ENCODE results near the gene WDR43.

Gene WDR43

DNA sequence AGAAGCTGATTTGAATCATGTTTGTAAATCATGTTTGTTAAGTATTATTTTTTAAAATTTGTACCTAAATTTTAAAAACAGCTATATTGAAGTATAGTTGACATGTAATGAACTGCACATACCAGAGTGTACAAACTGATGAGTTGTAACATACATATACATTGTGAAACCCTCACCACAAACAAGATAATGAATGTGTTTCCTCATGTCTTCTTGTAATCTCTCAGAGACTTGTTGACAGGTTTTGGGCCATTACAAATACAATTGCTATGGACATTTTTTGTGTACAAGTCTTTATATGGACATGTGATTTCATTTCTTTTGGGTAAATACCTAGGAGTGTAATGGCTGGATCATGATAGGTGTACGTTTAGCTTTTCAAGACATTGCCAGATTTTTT, 21.5 kb downstream of the WDR43 start:
- no peak for DNase-seq

DNA sequence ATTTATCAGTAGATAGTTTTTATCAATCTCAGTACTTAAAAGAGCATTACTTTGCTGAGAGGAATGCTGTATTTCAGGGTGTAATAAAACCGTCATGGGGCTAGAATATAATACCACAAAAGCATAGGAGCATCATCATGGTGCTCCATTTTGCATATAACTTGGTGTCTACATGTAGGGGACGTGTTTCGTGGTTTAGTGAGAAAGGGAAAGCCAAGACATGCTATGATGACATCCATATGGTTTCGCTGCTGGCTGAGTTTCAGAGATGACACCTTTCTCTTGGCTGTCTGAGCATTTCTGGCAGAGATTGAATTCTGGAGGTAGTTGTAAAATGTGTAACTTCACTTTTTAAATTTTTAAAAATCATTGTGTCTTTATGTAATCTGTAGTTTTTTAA, 32.4 kb downstream of the WDR43 start:
- no peak for DNase-seq

DNA sequence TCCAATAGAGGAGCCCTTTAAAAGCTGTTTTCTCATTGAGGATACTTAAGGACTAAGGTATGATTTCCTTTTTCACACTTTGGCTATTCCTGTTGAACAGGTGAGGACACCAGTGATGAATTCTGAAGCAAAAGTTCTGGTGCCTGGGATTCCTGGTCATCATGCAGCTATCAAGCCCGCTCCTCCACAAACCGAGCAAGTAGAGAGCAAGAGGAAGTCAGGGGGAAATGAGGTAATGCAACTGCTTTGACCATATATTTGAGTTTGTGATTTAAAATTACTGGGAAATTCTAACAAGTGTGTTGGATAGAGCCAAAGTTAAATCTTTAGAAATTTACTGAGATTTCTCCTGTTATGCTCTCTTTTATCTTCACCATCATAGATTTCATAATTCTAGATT, 33.0 kb downstream of the WDR43 start:
- no peak for DNase-seq

DNA sequence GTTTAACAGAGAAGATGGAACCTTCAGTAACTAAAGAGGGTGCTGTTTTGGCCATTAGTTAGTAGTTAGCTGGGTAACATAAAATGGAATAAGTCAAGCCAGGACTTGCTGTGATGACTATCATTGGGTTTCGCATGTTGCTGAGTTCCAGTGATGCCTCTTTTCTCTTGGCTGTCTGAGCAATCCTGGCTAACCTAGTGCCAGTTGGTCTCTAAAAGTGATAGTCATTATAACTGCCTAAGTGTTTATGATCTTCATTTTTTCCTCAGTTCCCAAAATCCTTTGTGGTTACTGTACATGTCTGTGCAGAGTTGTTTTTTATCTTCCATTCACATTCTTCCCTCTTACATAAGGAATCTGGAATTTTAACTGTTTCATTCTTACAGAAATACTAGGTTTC, 33.4 kb downstream of the WDR43 start:
- DNase-seq: no peak

DNA sequence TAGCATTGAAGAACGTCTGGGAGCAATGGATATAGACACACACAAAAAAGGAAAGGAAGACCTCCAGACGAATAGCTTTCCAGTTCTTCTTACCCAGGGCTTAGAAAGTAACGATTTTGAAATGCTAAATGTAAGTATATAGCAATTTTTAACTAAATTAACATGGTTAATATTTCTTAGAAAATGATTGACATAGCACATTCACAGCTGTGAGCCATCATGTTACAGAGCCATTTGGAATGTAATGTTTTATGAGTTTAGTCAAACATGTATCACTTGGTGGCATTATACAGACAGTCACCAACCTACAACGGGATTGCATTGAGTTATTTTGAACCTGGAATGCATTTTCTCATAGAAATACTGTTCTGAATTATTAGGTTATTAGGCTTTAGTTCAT, 35.1 kb downstream of the WDR43 start:
- no peak for DNase-seq

DNA sequence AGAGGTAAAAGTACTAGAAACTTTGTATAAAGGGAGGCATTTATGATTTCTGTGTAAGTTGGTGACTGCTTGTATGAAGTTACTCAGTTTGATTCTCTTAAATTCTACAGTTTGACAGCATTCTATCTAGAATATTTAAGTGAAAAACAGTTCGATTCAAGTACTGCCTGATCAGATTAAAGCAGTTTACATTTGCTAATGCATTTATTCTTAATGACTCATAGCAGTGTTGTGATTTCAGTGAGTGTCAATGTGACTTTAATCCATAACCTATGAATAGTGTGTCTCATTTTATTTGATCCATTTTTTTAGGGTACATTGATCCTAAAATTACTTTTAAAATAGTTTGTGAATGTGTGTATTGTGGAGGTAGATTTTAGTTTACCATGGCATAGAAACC, 35.7 kb downstream of the WDR43 start:
- DNase-seq: no peak

DNA sequence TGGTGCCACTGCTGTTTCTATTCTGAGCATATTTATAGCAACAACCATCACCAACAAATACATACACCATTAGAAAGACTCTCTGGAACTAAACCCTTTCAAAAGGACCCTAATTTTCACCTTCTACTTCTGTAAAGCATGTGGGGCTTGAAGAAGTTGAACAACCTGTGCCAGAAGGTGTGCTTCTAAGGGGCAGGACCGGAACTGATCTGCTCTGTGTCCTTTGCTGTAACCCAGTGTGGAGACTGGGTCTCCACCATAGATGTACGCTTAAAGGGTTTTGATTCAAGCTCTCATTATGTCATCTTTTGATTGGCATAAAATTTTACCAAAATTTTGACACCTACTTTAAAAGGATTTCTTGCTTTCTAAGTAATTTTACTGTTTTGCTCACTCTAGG, 40.3 kb downstream of the WDR43 start:
- no peak for DNase-seq

DNA sequence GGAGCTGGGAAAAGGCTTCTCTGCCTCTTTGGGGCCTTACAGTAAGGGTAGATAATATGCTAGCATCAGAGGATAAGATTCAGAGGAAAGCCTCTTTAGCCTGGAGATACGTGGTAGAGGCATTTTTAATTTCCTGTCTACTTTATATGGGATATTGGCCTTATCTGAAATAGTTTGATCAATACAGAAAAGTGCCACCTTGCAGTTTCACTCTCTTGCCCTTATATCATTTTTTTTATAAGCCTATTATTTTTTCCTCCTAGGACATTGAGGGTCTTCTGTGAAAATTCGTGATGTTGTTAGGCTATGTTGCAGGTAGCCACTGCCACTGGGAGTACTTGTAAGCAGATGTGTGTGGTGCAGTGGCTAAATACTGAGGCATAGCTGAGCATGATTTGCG, 46.5 kb downstream of the WDR43 start:
- no peak for DNase-seq

DNA sequence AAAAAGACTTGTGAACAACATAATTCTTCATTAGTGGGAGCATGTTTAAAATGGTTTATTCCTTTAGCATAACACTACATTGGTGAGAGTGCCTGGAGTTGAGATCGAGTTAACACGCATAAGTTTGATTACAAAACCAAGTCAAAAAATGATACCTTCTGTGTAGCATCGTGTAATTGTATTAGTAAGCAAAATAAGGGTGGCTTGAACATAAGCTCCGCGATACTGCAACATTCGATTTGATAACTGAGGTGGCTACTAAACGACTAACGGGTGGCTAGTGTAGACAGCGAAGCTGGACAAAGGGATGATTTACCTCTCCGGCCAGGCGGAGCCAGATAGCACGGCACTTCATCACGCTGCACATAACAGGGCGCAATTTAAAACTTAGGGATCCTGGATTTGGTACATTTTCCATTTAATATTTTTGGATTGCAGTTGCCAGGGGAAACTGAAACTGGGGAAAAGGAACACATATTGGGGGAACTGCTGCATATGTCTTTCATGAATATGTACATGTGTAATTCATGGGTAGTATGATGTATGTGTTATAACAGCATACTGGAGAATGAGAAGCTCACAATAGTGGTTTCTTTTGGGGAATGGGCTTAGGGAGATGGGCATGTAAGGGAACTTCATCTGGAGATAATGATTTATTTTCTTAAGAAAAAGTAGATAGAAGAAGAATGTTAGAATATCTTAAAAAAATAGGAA, 50.2 kb downstream of the WDR43 start:
- no peak for DNase-seq

DNA sequence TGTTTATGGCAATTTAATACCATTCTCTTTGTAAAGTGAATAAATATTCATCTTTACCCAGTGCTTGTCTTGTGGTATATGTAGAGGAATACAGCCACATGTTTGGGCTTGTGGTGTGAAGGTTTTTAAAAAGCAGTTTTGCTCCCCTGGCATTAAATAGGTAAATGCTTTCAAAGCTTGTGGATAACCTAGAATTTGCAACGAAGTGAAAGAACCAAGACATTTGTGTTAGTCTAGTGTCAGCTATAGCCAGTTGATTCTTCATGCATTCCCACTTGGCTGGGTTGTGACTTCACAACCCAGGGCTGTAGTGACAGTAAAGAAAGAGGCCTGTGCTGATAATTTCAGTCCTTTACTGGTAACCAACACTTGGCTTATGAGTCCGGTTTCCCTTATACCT, 53.7 kb downstream of the WDR43 start:
- DNase-seq: no peak

DNA sequence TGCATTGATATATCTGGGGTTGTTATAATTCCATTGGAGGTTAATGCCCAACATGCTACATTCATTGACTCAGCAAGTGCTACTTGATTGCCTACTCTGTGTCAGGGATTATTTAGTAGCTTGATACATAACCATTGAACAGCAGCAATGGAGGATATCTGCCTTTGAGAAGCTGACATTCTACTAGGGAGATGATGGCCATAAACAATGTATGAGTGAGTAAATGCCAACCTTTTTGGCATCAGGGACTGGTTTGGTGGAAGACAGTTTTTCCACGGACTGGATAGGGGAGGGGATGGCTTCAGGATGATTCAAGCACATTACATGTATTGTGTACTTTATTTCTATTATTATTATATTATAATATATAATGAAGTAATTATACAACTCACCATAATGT, 54.7 kb downstream of the WDR43 start:
- DNase-seq: no peak

DNA sequence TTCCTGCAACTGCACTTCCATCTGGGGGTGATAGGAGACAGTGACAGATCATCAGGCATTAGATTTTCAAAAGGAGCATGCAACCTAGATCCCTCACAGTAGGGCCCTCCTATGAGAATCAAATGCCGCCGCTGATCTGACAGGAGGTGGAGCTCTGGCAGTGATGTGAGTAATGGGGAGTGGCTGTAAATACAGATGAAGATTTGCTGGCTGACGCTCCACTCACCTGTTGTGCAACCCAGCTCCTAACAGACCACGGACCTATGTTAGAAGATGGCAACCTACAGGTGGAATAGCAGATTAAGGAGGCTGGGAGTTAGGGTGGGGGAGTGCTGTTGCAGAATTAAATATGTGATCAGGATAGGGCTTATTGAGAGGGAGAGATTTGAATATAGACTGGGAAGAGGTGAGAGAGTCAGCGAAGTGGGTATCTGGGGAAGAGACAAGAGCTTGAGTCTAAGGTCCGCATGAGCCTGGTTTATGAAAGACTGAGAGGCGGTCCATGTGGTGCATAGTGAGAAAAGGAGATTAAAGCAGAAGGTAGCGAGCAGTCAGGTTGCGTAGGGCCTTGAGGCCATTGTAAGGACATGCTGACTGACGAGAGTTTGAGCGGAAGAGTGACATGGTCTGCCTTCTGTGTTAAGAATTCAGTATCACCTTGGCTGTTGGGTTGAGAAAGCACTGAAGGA, 55.3 kb downstream of the WDR43 start:
- DNase-seq: no peak

DNA sequence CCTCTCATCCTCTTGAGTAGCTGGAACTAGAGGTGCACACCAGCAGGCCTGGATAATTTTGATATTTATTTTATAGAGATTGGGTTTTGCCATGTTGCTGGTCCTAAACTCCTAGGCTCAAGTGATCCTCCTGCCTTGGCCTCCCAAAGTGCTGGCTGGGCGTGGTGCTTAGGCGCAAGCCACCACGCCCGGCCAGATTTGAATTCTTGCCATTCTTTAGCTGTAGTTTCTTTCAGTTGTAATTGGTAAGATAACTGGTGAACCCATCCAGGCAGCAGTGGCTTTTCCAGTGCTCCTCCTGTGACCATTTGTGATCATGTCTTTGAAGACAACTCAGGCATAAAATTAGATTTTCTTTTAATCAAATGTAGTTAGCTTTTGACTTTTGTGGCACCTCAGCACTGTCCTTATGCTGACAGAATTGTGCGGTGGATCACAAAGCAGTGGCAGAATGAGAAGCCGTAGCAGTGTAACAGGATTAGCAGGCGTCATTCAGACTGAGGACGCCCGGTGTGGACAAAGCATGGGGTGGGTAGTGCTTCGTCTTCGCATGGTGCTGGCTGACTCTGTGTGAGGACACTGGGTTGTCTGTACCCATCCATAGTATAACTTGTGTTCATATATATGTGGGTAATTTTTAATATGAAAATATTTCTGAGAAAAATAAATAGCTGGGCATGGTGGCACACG, 56.6 kb downstream of the WDR43 start:
- DNase-seq: no peak

DNA sequence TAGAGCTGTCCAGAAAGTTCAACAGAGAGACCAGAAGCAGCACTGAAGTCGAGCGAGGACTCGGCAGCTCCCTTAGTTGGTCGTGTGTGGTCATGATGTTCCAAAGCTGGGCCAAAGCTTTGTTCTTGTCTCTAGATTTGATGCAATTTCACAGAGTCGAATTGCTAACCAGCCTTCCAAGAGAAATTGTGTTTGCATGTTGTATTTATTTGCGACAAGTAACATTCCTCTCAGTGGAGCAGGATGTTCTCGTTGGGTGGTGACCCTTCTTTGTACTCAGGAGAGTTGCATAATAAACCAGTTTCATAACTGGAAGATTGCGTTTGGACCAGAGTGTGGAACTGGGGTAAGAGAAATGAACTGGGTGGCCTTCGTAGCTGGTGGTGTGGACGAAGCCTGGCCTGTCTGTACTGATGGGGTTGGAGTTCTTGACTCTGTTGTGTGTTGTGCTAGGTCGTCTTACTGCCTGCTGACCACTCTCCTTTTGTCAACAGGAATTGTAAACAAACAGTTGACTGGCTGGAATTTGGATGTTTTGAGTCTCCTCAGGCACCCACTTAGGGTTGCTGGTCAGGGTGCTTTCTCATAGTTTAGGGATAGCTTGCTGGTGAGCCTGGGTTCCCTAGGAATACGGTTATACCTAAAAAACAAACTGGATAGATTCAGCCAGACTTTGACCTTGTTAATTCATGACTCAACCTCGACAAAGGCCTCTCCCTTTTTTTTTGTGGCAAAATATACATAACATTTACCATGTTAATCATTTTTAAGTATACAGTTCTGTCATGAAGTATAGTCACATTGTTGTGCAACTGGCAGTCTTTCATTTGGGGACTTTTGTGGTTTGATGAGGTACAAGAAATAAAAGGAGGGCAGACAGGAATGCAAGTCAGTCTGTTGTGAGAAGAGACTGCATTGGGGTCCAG, 57.7 kb downstream of the WDR43 start:
- DNase-seq: no peak

DNA sequence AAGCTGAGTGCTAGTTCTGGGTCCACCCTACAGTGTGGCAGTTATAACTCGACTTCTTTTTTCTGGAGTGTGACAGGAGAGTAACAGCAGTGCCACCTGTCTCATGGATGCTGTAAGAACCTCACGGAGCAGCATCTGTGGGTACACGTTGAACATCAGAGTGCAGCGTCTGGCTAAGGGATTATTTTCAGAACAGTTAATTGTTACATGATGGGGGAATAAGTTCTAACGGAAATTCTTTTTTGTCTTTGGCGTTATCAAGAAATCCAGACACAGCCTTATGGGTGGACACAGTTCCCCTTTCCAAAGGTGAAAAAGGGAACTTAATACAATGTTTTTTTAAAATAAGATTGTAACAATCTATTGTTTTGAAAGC, 58.4 kb downstream of the WDR43 start:
- peak; percentile 14 for DNase-seq

DNA sequence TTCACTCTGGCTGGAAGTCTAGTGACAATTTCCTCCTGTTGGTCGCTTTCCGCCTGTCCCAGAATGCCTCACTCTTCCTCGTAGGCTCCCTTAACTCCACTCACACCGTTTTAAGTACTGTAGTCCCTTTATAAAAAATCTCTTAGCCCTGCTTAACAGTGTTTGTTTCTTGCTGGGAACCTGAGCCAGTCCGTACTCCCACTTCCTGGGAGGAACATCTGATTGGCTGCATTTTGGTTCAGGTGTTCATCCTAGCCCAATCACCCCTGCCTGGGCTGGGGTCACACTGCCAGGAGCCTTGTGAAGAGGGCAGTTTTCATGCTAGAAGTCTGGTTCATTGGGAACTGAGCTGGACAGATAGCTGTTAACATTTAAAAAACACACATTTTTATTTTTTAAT, 61.0 kb downstream of the WDR43 start:
- no peak for DNase-seq

DNA sequence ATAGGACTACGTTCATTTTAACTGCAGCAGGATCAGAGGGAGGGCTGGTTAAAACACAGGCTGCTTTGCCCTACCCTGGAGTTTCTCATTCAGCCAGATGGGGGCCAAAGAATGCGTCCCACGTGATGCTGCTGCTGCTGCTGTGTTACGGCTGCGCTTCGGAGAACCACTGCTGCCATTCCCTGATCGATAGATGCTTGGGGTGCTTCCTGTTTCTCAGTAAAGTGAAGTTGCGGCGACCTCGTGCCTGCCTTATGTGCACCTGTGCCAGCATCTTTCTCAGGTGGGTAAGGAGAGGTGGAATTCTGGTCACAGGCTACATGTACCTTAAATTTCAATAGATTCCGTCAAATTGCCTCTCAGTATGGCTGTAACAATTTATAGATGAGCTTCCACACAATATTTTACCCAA, 62.0 kb downstream of the WDR43 start:
- DNase-seq: no peak

DNA sequence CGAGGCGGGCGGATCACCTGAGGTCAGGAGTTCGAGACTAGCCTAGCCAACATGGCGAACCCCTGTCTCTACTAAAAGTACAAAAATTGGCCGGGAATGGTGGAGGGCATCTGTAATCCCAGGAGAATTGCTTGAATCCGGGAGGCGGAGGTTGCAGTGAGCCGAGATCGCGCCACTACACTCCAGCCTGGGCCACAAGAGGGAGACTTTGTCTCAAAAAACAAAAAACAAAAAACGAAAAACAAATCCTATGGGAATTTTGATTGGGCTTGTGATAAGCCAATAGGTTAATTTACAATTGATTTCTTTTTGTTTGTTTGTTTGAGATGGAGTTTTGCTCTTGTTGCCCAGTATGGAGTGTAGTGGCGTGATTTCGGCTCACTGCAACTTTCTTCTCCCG, 62.4 kb downstream of the WDR43 start:
- no peak for DNase-seq

DNA sequence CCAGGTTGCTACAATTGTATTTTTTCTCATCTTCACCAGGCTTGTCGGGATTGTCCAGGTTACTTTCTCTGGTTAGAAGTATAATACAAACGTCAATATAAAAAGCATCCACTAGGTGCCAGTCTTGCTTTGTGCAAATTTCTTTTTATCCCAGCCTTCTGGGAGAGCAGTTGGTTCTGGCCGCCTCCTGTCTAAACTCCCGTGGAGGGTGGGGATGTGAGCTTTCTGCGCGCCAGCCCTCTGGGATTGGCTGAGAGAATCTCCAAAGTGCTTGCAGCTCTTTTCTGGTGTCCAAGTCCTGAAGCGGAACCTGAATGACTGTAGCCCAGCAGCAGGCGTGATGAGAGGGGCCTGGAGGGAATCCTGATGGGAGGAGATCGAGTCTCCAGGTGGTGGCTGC, 64.2 kb downstream of the WDR43 start:
- DNase-seq: peak; percentile 93

DNA sequence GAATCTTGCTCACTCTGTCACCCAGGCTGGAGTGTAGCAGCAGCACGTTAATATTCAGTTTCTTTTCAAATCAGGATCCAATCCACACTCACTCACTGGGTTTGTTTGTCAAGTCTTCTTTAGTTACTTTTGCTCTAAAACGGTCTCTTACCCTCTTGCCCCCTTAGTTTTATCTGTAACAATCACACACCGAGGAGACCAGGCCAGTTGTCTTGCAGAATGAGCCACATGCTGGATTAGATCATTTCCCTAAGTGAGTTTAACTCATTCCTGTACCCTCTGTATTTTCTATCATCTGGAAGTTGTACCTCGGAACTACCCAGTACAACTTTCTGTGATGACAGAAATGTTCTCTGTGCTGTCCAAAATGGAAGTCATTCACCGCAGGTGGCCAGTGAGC, 65.9 kb downstream of the WDR43 start:
- no peak for DNase-seq

DNA sequence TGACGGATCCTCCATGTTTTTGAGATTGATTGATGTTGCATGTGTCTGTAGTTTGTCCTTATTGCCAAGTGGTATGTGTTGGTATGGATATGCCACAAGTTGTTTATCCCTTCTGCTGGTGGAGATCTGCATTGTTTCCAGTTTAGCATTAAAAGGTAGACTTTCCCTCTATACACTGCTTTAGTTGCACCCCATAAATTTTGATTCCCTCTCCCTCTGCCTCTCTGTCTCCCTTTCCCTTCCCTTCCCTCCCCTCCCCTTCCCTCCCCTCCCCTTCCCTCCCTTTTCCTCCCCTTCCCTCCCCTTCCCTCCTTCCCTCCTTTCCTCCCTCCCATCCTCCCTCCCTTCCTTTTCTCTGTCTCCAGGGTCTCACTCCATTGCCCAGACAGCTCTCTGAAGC, 68.0 kb downstream of the WDR43 start:
- DNase-seq: no peak

DNA sequence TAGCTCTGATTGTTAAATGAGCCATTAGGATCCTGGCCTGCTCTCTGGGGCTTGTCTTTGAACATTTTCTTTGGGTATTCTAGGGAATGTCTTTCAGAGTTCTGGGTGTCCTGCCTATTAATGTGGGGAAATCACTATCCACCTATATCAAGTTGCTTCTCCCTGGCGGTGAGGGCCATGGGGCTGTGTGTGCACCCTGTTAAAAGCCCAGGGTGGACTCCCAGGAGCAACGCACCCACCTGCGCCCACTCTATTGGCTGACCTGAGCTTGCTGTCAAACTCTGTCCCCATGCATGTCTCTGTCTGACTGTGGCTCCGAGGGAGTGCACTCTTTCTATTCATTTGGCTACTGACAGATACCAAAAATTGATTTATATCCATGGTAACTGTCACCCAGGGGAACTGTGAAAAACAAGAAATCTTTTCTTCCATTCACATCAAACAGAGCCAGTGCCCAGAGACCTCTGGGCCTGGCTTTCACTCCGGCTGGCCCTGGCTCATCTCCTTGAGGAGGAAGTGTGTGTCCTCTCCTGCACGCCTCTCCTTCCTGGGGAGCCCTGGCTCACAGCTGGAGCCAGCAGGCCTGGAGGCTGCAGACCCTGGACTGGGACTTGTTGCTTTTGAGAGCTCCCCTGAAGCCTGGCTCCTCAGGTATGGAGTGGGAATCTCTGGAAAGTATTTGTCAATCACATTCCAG, 76.1 kb downstream of the WDR43 start:
- no peak for DNase-seq

Data from NCI-H1694 (cell line).